OCI-LY1 (cell line): ENCODE results near the gene MSANTD3.

Experiments used
- H2AFZ ChIP-seq: fragments of 200-600 bp; sonication (generic), shearing (Covaris generic); 2 replicates; pipeline ENCODE4 v1.6.0; 2014; ENCODE audit warnings: antibody characterized with exemption, mild to moderate bottlenecking, low read length
- H3F3A ChIP-seq: fragments of 200-600 bp; sonication (generic), shearing (Covaris generic); 2 replicates; pipeline ENCODE4 v1.6.0; 2014; ENCODE audit warnings: mild to moderate bottlenecking, antibody characterized with exemption, low read length, moderate library complexity; ENCODE audit not compliant: insufficient read depth
- H3K27ac ChIP-seq: fragments of 200-600 bp; sonication (generic); 2 replicates; pipeline ENCODE4 v1.5.1; 2014; ENCODE audit warnings: low read length, mixed run types, mild to moderate bottlenecking, low read depth; ENCODE audit not compliant: poor library complexity, severe bottlenecking
- H3K27me3 ChIP-seq: fragments of 200-600 bp; sonication (generic); 2 replicates; pipeline ENCODE4 v1.6.0; 2014; ENCODE audit warnings: antibody characterized with exemption, mild to moderate bottlenecking, low read length, moderate library complexity; ENCODE audit not compliant: insufficient read depth
- H3K36me3 ChIP-seq: fragments of 200-600 bp; sonication (generic); 2 replicates; pipeline ENCODE4 v1.6.1; 2014; ENCODE audit warnings: mild to moderate bottlenecking, antibody characterized with exemption, low read length, moderate library complexity, mixed read lengths; ENCODE audit not compliant: insufficient read depth
- H3K4me1 ChIP-seq: fragments of 200-600 bp; sonication (generic); 2 replicates; pipeline ENCODE4 v1.5.1; 2014; ENCODE audit warnings: mild to moderate bottlenecking, low read length, moderate library complexity; ENCODE audit not compliant: insufficient read depth, severe bottlenecking
- H3K4me2 ChIP-seq: fragments of 200-600 bp; sonication (generic), shearing (Covaris generic); 2 replicates; pipeline ENCODE4 v1.6.1; 2014; ENCODE audit warnings: low read length
- H3K4me3 ChIP-seq: fragments of 200-600 bp; sonication (generic); 2 replicates; pipeline ENCODE4 v1.5.1; 2014; ENCODE audit warnings: low read length, low read depth, mild to moderate bottlenecking, mixed read lengths; ENCODE audit not compliant: poor library complexity, severe bottlenecking
- H3K79me2 ChIP-seq: fragments of 200-600 bp; shearing (Covaris generic); 2 replicates; pipeline ENCODE4 v1.6.1; 2016; ENCODE audit warnings: mixed run types, low read length, mixed read lengths; ENCODE audit not compliant: insufficient read depth
- H3K9ac ChIP-seq: fragments of 200-600 bp; sonication (generic), shearing (Covaris generic); 2 replicates; pipeline ENCODE4 v1.6.1; 2014; ENCODE audit warnings: mild to moderate bottlenecking, low read length, mixed read lengths
- H3K9me2 ChIP-seq: fragments of 200-600 bp; sonication (generic), shearing (Covaris generic); 2 replicates; pipeline ENCODE4 v1.6.1; 2014; ENCODE audit warnings: low read depth, mild to moderate bottlenecking, low read length, mixed read lengths
- H3K9me3 ChIP-seq: fragments of 200-600 bp; shearing (Covaris generic); 2 replicates; pipeline ENCODE4 v1.6.1; 2014; ENCODE audit warnings: low read length, mixed read lengths
- H4K20me1 ChIP-seq: fragments of 200-600 bp; sonication (generic), shearing (Covaris generic); 2 replicates; pipeline ENCODE4 v1.6.0; 2016; ENCODE audit warnings: mild to moderate bottlenecking, low read length; ENCODE audit not compliant: insufficient read depth
- CTCF ChIP-seq: fragments of 200-600 bp; sonication (generic), shearing (Covaris generic); IDR thresholded peaks from 2 replicates; pipeline ENCODE4 v1.5.1; 2017; ENCODE audit warnings: mild to moderate bottlenecking, antibody characterized with exemption, low read length, moderate library complexity, mixed read lengths
- EZH2 ChIP-seq: fragments of 200-600 bp; sonication (generic), shearing (Covaris generic); IDR thresholded peaks from 2 replicates; pipeline ENCODE4 v1.8.0; 2017; ENCODE audit warnings: borderline replicate concordance, mixed run types, mild to moderate bottlenecking, antibody characterized with exemption, low read length, moderate library complexity, mixed read lengths

The MSANTD3 gene

GRCh38 chr9:100492952-100493351, 66.0 kb downstream of the MSANTD3 start:
- H3K4me2 ChIP-seq, result peak overlapping the region; percentile 34; the same call in 1 of the 2 replicates
- H3K79me2 ChIP-seq, result 0 out of 2 replicates have a peak, but pooled peaks cover 6% of the 10 kb centered on the region

GRCh38 chr9:100498592-100498991, 71.6 kb downstream of the MSANTD3 start:
- no peaks in the 10 kb centered on the region for H3K79me2 ChIP-seq
- H3K9me3 ChIP-seq, result no peaks in the 10 kb centered on the region
- H4K20me1 ChIP-seq, result no peaks in the 10 kb centered on the region
- H3K9me2 ChIP-seq, result no peaks in the 10 kb centered on the region
- H3K27me3 ChIP-seq, result no peaks in the 10 kb centered on the region
- H3K9ac ChIP-seq, result peak overlapping the region; percentile 23
- 0 out of 2 replicates have a peak, but pooled peaks cover 10% of the 10 kb centered on the region for H3F3A ChIP-seq
- TF ChIP-seq EZH2 (no peak), CTCF (no peak)
- peaks cover 10% of the 10 kb centered on the region for H3K36me3 ChIP-seq
- H2AFZ ChIP-seq, result no peak overlapping the region
- peak overlapping the region; percentile 87 for H3K27ac ChIP-seq
- no peak overlapping the region for H3K4me3 ChIP-seq
- peaks cover 55% of the 10 kb centered on the region for H3K4me1 ChIP-seq
- H3K4me2 ChIP-seq, result peak overlapping the region; percentile 64

More at GRCh38 chr9:100492952-100493351, 66.0 kb downstream of the MSANTD3 start:
- no peaks in the 10 kb centered on the region for H3K36me3 ChIP-seq
- no peaks in the 10 kb centered on the region for H3K27me3 ChIP-seq
- peaks cover 60% of the 10 kb centered on the region for H3K4me1 ChIP-seq
- H3K4me3 ChIP-seq, result no peak overlapping the region
- TF ChIP-seq CTCF (peak; percentile 35; the same call in 1 of the 2 replicates), EZH2 (no peak)
- no peaks in the 10 kb centered on the region for H4K20me1 ChIP-seq
- no peaks in the 10 kb centered on the region for H3K9me3 ChIP-seq
- no peak overlapping the region for H3K9ac ChIP-seq
- no peaks in the 10 kb centered on the region; the same call in 1 of the 2 replicates for H3F3A ChIP-seq
- no peak overlapping the region for H2AFZ ChIP-seq
- H3K27ac ChIP-seq, result peak overlapping the region; percentile 63
- H3K9me2 ChIP-seq, result no peaks in the 10 kb centered on the region

- Histone ChIP-seq H3K9me2 (no peaks in the 10 kb centered on the region), H3K9ac (peak overlapping the region; percentile 46), H2AFZ (peak overlapping the region; percentile 50; the same call in 1 of the 2 replicates), H3K27ac (peak overlapping the region; percentile 87), H3K27me3 (no peaks in the 10 kb centered on the region), H3K9me3 (no peaks in the 10 kb centered on the region), H3K36me3 (peaks cover 10% of the 10 kb centered on the region), H3K79me2 (no peaks in the 10 kb centered on the region), H3F3A (0 out of 2 replicates have a peak, but pooled peaks cover 10% of the 10 kb centered on the region), H3K4me3 (peak overlapping the region; percentile 38), H4K20me1 (no peaks in the 10 kb centered on the region), H3K4me1 (peaks cover 49% of the 10 kb centered on the region), H3K4me2 (peak overlapping the region; percentile 64)
- TF ChIP-seq CTCF (no peak), EZH2 (no peak)
Measured at GRCh38 chr9:100499460-100499859, 72.5 kb downstream of the MSANTD3 start.
